Measurements from ENCODE around the gene ELL3. TPM values are rescaled to one million over a fixed set of nuclear protein-coding genes. Genes with fewer than 3 reads are reported as not detected.

ELL3 gene
- total RNA-seq, 1 donor from 2014 or later = 3.8 TPM

GRCh38 chr15:43792761-43793476 lies 16.2 kb upstream of the ELL3 start:
- Mint-ChIP-seq H3K9me3 (ENCODE audit: unreplicated experiment) (no peaks in the 10 kb centered on the region), H3K4me1 (ENCODE audit: low read depth, unreplicated experiment) (peaks cover 42% of the 10 kb centered on the region), H3K27ac (ENCODE audit: unreplicated experiment) (peak overlapping the region; percentile 99), H3K27me3 (ENCODE audit: low read depth, unreplicated experiment) (no peaks in the 10 kb centered on the region), H3K36me3 (ENCODE audit: low read depth, unreplicated experiment) (peaks cover 21% of the 10 kb centered on the region), H3K4me3 (ENCODE audit: unreplicated experiment) (peak overlapping the region; percentile 97)
- no peaks in the 10 kb centered on the region for H3K9me3 ChIP-seq (ENCODE audit: insufficient read depth, low read depth, low read length)
- no peak for FAIRE-seq
- peaks cover 29% of the 10 kb centered on the region for H3K4me1 ChIP-seq (ENCODE audit: insufficient read depth, low read length)
- peak overlapping the region; percentile 91 for H3K4me2 ChIP-seq (ENCODE audit: low read length)
- peaks cover 44% of the 10 kb centered on the region for H4K20me1 ChIP-seq (ENCODE audit: insufficient read depth, low read length)
- DNase-seq (ENCODE audit: low read depth) = no peak
- peak overlapping the region; percentile 100 for H3K27ac ChIP-seq (ENCODE audit: low read depth, low read length)
- peaks cover 20% of the 10 kb centered on the region for H3K36me3 ChIP-seq (ENCODE audit: insufficient read depth, low read length)
- H3K79me2 ChIP-seq (ENCODE audit: insufficient read depth, low read length) = peaks cover 37% of the 10 kb centered on the region
- H3K27me3 ChIP-seq (ENCODE audit: insufficient read depth, low read length) = no peaks in the 10 kb centered on the region
- peak overlapping the region; percentile 100 for H3K4me3 ChIP-seq (ENCODE audit: insufficient read depth, low read depth, low read length)
- TF ChIP-seq EZH2 (IDR thresholded peaks at IDR 0.05; ENCODE audit: insufficient read depth, low read length) (no peak), CTCF (IDR thresholded peaks at IDR 0.05; ENCODE audit: insufficient read depth, low read depth, low read length) (peak; percentile 4)
- H2AFZ ChIP-seq (ENCODE audit: low read depth, low read length) = peak overlapping the region; percentile 69
- peak overlapping the region; percentile 100 for H3K9ac ChIP-seq (ENCODE audit: low read length)

GRCh38 chr15:43791993-43792760 lies 15.4 kb upstream of the ELL3 start, which contains the start of gene SERF2:
Gene SERF2, plus strand, starts transcription at chr15:43792320. Its CDS starts 57 bp downstream, at chr15:43792377.
- TF ChIP-seq CTCF (IDR thresholded peaks at IDR 0.05; ENCODE audit: insufficient read depth, low read depth, low read length) (no peak), EZH2 (IDR thresholded peaks at IDR 0.05; ENCODE audit: insufficient read depth, low read length) (no peak)
- H3K9me3 ChIP-seq (ENCODE audit: insufficient read depth, low read depth, low read length) = no peaks in the 10 kb centered on the region
- no peak for FAIRE-seq

More at GRCh38 chr15:43791993-43792760, 15.4 kb upstream of the ELL3 start, which contains the start of gene SERF2:
- Histone ChIP-seq H3K4me1 (ENCODE audit: insufficient read depth, low read length) (peaks cover 29% of the 10 kb centered on the region), H4K20me1 (ENCODE audit: insufficient read depth, low read length) (peaks cover 43% of the 10 kb centered on the region), H2AFZ (ENCODE audit: low read depth, low read length) (peak within 1 kb of the TSS; percentile 90), H3K27ac (ENCODE audit: low read depth, low read length) (peak within 1 kb of the TSS; percentile 100), H3K4me2 (ENCODE audit: low read length) (peak within 1 kb of the TSS; percentile 91), H3K36me3 (ENCODE audit: insufficient read depth, low read length) (peaks cover 20% of the 10 kb centered on the region), H3K9ac (ENCODE audit: low read length) (peak within 1 kb of the TSS; percentile 100), H3K27me3 (ENCODE audit: insufficient read depth, low read length) (no peaks in the 10 kb centered on the region), H3K4me3 (ENCODE audit: insufficient read depth, low read depth, low read length) (peak within 1 kb of the TSS; percentile 100), H3K79me2 (ENCODE audit: insufficient read depth, low read length) (peaks cover 37% of the 10 kb centered on the region)
- Mint-ChIP-seq H3K27ac (ENCODE audit: unreplicated experiment) (peak within 1 kb of the TSS; percentile 99), H3K36me3 (ENCODE audit: low read depth, unreplicated experiment) (peaks cover 21% of the 10 kb centered on the region), H3K4me3 (ENCODE audit: unreplicated experiment) (peak within 1 kb of the TSS; percentile 97), H3K27me3 (ENCODE audit: low read depth, unreplicated experiment) (no peaks in the 10 kb centered on the region), H3K9me3 (ENCODE audit: unreplicated experiment) (no peaks in the 10 kb centered on the region), H3K4me1 (ENCODE audit: low read depth, unreplicated experiment) (peaks cover 37% of the 10 kb centered on the region)
- peak; percentile 97 for DNase-seq (ENCODE audit: low read depth)

Measured in astrocyte (in vitro differentiated cells and primary cell).